HFF-Myc (cell line): ENCODE data around the gene GPC5.
"Not testable (repeated sequence)": the region's sequence is repeated elsewhere in the genome, so short reads cannot be mapped to it uniquely, and the experiment has no call there.

Experiments
- DNase-seq: peaks from one replicate; pipeline ENCODE4 v3.0.0-alpha.2; 2011; ENCODE audit warnings: low read depth; ENCODE audit errors: extremely low read depth
- H3K4me3 ChIP-seq: replicated peaks from 2 replicates; pipeline ENCODE4 v1.5.1; 2011; ENCODE audit warnings: low read depth, mild to moderate bottlenecking, control low read depth, low read length
- CTCF ChIP-seq: IDR thresholded peaks from 2 replicates; pipeline ENCODE4 v1.5.1; 2012; ENCODE audit warnings: mild to moderate bottlenecking, low read depth, low read length, control low read depth; ENCODE audit errors: missing control alignments

Gene GPC5

GRCh38 chr13:91774397-91774796 lies 376.0 kb downstream of the GPC5 start:
- no peak for TF ChIP-seq CTCF
- no peak for DNase-seq
- no peak overlapping the region for H3K4me3 ChIP-seq

DNA sequence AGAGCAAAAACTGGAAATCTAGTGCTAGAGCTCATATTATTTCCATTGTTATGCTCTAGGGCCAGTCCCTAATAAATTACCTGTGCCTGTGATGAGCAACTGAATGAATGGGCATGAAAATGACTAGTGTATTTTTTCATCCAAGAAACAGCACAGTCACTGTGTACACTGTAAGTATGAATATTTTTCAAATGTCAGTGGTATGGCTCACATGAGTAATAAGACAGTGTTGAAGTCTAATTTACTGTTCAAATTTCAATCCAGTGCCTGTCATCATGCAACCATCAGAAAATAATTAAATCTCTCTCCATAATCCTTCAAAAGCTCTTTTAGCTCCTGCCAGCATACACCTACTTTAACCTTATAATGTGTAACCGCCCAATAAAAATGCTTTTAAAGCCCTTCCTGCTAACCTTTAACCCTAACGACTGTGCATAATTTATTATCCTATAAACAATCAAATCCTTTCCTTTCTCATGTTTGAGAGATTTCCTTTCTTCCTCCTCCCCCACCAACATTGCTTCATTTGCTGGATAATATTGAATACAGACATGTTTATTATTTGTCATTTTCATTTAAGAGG lies 378.3 kb downstream of the GPC5 start:
- TF ChIP-seq CTCF, result no peak

DNA sequence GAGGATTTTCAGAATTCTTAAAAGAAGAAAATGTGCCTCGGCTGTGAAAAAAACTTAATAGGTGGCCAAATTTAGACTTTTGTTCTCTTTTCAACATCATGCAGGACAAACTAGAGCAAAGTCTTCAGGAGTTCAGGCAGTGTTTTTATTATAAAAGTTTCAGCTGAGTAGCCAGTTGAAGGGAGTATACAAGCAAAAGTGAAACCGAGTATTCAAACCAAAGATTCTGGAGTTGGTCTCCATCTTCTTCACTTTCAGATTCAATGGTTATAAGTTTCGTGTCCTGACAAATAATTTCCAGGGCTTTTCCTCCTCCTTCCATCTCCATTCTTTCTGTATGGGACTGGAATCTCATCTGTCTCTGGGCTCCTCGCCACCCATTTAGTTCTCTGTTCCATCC lies 379.7 kb downstream of the GPC5 start:
- no peak for TF ChIP-seq CTCF
- no peak for DNase-seq
- H3K4me3 ChIP-seq, result no peak overlapping the region

More for the DNA sequence above, 378.3 kb downstream of the GPC5 start:
- no peak overlapping the region for H3K4me3 ChIP-seq
- no peak for DNase-seq

- DNase-seq, H3K4me3 ChIP-seq: not testable (repeated sequence)
Measured at GRCh38 chr13:91781982-91782691, 383.7 kb downstream of the GPC5 start.

DNA sequence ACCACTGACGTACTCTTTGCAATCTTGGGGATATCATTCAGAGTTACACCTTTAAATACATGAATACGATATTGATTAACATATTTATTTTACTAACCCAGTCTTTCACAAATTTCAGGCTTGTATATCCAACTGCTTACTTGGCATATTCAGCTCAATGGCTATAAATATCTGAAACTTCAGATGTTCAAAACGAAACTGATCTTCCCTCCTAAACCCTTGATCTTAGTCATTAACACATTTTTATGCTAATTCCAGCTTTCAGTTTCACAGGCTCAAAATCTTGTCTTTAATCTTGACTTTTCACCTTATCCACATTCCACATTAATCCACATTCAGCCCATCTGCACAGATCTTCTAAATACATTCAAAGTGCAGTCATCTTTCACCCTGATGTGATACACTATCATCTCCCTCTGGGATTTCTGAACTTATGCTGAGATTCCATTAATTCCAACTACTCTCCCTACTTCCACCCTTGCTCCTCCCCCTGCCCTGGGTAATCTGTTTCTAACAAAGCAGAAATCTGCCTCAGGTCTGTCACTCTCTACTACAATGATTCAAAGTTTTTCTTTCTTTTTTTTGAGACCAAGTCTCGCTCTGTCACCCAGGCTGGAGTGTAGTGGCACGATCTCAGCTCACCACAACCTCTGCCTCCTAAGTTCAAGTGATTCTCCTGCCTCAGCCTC lies 387.2 kb downstream of the GPC5 start:
- no peak for TF ChIP-seq CTCF
- no peak for DNase-seq
- no peak overlapping the region for H3K4me3 ChIP-seq

DNA sequence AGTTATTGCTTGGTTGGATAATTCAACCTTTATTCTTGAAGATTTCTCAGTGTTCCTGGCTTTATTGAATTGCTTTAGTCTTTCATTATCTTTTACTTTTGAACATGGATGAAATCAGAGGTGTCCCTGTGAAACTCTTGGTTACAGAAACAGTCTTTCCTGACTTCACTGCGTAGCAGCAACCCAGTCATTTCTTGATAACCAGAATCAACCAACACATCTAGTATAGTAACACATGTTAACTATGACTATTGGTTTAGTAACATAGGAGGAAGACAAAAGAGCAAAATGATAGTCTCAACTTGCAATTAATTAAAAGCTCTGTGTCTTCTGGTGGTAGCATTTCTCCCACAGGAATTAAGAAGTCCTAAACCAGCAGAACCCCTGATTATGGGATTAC lies 393.6 kb downstream of the GPC5 start:
- H3K4me3 ChIP-seq, result no peak overlapping the region
- DNase-seq, result no peak
- no peak for TF ChIP-seq CTCF

DNA sequence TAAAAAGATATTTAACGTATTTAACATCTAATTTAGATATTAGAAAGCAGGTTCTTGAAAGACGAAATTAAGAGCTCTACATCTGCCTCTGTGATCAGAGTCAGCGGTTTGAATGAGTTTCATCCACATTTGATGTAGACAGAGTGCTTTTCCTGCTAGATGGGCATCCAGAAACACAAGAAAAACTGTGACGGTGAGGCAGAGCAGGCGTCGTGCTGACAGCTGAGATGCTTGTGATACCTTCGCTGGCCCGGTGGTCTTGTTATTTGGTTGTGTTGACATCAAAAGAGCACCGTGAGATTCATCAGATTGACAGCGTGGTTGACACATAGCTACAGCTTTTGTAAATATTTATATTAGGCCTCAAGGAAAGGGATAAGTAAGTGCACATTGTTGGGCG lies 399.1 kb downstream of the GPC5 start:
- no peak for TF ChIP-seq CTCF
- no peak overlapping the region for H3K4me3 ChIP-seq
- DNase-seq, result no peak

- not testable (repeated sequence) for H3K4me3 ChIP-seq, DNase-seq
Measured at GRCh38 chr13:91798338-91798737, 399.9 kb downstream of the GPC5 start.

- not testable (repeated sequence) for H3K4me3 ChIP-seq, DNase-seq
Measured at GRCh38 chr13:91801772-91802171, 403.4 kb downstream of the GPC5 start.
